GM21423 (cell line): ENCODE data around the gene IL15.

ENCODE experiments used
- ATAC-seq: cut with Tn5 transposase; IDR thresholded peaks from one replicate; pipeline ENCODE4 v1.9.1; 2021; ENCODE audit warnings: mild to moderate bottlenecking, moderate library complexity; ENCODE audit not compliant: unreplicated experiment

IL15 gene

GRCh38 chr4:141761926-141762325 lies 125.5 kb downstream of the IL15 start:
- ATAC-seq: no peak

GRCh38 chr4:141763374-141763773 lies 127.0 kb downstream of the IL15 start:
- ATAC-seq: no peak

GRCh38 chr4:141768954-141769353 lies 132.6 kb downstream of the IL15 start:
- ATAC-seq: no peak

- ATAC-seq: peak; percentile 71
These were observed 135.8 kb downstream of the IL15 start for GRCh38 chr4:141771889-141772830.

GRCh38 chr4:141772838-141773237 lies 136.5 kb downstream of the IL15 start:
- ATAC-seq: no peak

- ATAC-seq: no peak
These were observed 145.8 kb downstream of the IL15 start for GRCh38 chr4:141782205-141782604.
